HPDE6-E6E7 (cell line): ENCODE data around the gene ATG4C.

Source experiments
- DNase-seq: peaks from one replicate; pipeline ENCODE4 v3.0.0; 2011; ENCODE audit warnings: missing footprints; ENCODE audit errors: extremely low spot score

The ATG4C gene

DNA sequence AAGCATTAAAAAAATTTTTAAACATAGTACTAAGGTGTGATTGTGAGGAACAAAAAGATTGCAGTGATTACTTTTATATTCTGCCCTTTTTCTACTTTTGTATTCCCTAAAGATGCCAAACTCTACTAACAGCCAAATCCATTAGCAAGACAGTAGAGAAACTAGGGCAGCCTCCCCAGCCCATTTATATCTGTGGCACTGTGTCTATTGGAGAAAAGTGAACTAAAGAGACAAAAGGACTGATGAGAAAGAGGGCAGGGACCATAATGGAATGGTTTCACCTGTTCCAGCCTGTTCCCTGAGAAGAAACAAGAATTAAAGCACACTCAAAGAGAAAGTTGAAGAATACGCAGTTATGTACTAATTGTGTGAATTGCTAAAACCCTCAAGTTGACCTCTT, 56.6 kb downstream of the ATG4C start:
- no peak for DNase-seq

GRCh38 chr1:62841587-62842169, 57.7 kb downstream of the ATG4C start:
- peak; percentile 28 for DNase-seq

DNA sequence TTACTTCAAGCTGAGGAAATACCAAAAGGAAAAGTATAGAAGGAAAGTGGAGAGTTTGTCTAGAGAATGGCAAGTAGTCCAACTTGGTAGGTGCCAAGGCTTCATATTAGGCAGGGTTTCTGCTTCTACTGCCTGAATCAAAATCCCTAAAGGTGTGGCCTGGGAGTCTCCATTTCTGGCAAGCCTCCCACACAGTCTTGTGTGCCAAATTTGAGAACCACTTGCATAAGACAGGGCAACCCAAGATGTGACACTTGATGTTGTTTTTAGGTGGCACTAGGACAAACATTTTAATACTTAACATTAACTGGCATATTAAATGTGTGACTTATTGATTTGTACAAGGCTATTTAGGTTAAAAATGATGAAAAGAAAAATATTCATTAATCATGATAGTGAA, 60.1 kb downstream of the ATG4C start:
- no peak for DNase-seq

- no peak for DNase-seq
Observed at GRCh38 chr1:62849031-62849430, 65.1 kb downstream of the ATG4C start.

GRCh38 chr1:62852253-62852652, 68.3 kb downstream of the ATG4C start:
- DNase-seq = no peak

GRCh38 chr1:62856960-62857359, 73.0 kb downstream of the ATG4C start:
- no peak for DNase-seq

DNA sequence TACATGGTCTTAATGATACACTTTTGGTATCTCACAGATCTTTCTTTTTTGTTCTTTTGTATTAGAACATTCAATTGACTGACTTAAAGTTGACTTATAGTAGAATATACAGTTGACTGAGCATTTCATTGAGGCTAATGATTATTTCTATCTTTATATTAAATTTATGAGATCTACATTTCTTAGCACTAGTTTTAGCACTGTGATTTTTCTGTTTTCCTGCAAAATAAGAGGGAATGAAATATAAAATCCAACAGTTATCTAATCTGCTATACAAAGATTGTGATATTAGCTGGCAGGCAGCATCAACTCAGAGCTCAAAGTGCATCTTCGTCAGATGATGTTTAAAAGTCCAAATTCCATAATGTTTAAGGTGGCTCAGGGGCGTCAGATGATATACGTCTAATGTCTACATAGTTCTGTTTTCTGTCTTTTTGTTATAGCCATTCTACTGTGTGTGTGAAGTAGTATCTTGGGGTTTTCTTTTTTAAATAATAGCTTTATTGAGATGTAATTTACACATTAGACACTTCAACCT, 85.4 kb downstream of the ATG4C start:
- DNase-seq = no peak

- DNase-seq = no peak
Observed at GRCh38 chr1:62870148-62870547, 86.2 kb downstream of the ATG4C start.

DNA sequence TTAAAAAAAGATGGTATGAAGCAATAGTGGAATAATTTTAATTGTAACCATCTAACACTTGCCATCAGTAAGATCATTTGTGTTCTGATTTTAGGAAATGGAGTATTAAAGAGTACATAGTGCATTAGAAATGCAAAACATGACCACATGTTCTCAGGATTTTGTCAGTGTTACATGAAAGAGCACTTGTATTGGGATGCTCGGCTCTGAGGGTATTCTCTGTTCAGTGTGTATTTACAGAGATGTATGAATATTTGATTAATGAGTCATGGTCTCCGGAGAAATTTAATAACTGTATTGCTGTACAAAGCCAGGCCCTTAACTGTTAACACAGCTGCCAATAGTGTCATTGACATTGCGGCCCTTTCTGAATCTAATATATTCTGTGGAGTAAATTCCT, 91.7 kb downstream of the ATG4C start:
- no peak for DNase-seq

DNA sequence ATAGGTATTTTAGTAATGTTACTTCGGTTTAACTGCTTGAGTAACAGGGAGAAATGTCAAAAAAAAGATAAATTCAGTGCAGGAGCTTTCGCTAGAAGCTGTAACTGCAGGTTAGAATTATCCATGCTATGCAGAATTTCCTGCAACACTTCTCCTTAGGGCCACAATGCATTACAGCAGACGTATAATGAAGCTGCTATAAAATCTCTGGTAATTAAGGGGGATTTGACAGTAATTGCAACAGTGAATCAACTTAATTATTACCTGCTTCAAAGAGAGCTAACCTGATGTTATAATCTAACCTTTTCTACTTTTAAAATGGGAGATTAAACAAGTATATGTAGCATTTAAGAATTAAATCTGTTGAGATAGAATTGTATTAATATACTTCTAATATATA, 92.6 kb downstream of the ATG4C start:
- no peak for DNase-seq

DNA sequence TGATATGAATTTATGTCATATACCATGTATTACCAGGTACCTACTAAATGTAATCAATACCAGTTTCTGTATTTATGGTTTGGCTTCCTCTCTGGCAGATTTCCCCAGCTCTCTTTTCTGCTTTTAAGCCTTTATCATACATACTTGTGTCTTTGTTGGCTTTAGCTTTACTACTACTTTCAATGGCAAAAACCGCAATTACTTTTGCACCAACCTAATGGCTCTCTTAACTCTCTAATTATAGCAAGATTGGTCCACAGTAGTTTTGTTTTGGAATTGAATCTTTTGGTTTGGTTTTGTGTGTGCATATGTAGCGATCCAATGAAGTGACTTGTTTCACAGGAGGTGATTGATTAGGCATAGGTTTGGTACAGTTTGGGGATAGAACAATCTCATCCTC, 93.6 kb downstream of the ATG4C start:
- no peak for DNase-seq

GRCh38 chr1:62879962-62880361, 96.0 kb downstream of the ATG4C start:
- DNase-seq = no peak

GRCh38 chr1:62882201-62883104, 98.5 kb downstream of the ATG4C start:
- no peak for DNase-seq

DNA sequence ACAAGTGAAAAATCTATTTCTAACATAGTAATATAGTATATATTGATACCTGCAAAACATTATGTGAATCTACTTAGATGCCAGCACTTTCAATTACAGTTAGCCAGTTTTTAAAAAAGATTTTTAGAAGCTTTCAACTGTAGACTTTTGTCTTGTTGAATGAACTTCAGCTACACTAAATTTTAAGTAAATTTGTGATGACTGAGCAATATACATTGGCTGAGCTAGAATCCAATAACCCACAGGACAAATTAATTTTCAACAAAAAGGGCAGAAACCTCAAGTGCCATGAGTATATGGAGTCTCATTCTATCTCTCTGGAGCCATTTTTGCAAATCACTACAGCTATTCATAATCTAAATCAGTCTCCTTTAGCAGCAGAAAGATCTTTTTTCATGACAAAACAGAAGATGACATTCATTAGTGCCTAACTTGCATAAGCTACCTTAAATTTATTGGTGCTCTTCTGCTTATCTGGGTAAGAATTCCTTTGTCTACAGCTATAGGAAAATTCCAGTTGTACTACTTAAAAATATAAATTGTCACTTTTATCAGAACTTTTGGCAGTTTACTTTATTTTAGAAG, 100.3 kb downstream of the ATG4C start:
- DNase-seq = no peak

GRCh38 chr1:62887799-62888507, 104.0 kb downstream of the ATG4C start:
- no peak for DNase-seq

- DNase-seq = no peak
Observed at GRCh38 chr1:62891956-62892562, 108.1 kb downstream of the ATG4C start.

GRCh38 chr1:62897788-62898187, 113.9 kb downstream of the ATG4C start:
- no peak for DNase-seq

DNA sequence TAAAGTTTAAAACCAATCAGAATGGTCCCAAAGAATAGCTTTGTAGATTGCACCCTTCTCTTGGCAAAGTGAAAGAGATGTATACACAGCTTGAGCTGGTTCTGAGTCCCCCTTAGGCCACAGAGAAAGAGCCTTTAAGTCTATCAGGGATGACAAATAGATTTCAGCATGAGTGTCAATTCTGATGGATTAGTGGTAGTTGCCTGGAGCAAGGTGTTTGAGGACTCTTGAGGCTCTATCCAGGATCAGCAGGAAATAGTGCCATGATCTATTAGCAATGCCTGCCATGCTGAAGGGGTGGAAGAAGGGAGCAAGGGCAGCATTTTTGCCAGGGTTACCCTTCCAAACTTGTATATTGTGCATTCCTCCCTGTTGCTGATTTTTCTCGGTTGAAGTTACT, 116.6 kb downstream of the ATG4C start:
- no peak for DNase-seq

DNA sequence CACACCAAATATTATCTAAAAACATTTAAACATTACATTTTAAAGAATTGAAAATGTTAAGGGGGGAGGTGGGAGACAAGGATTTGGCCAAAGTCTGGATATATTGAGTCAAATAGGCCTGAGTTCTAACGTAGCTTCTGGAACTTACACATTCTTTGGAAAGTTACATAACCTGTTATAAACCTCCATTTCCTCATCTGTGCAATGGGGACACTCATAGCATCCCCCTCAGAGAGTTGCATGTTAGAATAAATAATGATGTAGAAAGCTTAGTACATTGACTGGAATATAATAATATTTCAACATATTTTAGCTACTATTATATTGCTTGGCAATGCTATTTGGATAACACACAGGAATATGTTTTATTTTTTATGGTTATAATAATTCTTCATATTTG, 117.7 kb downstream of the ATG4C start:
- DNase-seq = no peak

DNA sequence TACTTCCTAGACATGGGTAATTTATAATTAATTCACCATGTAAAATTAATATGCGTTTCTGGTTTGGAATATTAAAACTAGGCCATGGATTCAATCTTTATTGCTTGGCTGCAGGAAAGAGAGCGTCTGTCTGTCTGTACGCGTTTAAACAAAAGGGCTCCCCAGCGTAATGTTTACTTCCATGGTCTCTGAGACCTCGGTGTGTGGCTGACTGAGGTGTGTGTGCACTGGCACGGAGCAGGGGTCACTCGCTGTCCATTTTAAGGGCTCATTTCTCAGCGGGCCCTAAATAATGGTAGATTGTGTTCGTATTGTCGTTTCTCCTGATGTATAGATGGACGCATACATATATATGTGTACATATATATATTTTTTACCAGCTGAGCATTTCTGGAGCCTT, 119.6 kb downstream of the ATG4C start:
- no peak for DNase-seq

DNA sequence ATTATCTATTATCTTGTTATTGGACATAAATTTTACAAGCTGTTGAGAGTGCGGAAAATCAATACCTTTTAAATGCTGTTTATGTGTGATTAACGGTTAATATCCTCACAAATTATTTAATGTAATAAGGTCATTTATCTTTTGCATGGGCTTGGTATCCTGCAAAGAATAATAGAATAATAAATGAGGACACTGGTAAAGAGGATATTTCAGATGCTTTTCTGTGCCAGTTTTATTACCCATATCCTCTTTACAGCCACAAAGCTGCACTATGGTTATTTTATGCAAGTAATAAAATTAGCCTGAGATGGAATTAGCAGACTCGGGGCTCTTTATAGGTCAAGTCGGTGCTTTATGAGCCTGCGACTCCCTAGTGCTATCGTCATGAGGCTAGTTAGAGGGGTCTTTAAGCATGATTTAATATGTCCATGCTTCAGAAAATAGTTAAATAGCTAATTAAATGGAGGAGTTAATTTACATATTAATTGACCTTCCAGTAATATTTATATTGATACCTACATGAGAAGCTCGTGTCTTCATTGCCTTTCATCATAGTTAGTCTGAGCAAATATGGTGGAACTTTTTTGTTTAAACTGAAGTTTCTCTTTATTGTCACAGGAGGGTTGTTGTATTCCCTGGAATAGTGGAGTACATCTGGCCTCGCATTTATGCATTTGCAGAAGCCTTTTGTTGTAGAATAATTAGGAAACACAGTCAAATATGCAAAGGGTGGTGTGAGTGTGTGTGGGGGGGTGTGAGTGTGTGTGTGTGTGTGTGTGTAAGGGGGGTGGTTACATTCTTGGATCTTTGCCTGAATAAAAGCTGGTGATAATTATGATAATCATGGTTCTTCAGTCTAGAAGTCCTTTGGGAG, 120.3 kb downstream of the ATG4C start:
- DNase-seq = no peak
